NCI-H510A treated with DMSO at 0.1 percent for 48 hours (cell line): ENCODE results near the gene ALDH1L1.
A peak's percentile ranks its signal among the peaks of the same experiment; 100 is the strongest.

Experiments used
- DNase-seq: peaks from one replicate; lab custom pipeline; 2025; lab: John Stamatoyannopoulos, UW

The ALDH1L1 gene

DNA sequence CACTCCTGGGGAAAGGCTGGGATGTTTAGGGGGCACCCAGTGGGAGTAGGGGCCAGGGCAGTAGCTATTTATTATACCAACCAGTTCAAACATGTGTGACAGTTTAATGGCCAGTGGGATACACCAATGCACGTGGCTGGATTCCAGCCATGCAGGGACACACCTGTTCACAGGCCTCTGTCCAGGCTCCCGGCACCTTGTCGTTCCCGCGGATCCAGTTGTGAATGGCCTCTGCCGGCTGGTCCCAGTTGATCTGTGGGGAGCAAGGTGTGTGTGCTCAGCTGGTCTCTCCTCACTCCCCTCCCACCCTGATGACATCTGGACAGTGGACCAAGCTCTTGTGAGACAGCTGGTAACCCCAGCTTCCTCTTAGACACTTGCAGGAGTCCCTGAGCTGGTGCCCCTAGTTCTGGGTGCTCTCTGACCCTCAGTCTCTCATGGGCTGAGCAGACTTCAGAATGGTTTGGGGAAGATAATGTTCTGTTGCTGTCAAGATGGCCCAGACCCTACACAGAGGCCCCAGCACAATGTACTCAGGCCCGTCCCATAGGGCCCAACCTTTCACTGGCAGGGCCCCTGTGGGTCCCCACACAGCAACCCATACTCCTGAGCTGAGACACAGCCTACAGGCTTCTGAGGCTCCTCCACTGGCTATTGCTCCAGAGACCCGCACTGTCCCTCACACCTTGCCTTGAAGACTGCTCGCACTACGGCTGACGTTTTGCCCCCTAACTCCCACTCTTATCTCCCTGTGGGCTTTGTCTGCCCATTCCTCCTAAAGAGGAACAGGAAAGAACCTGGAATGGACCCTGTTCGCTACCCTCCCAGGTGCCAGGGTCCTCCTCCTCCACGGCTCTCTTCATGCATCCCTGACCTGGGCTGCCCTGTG, 25.8 kb downstream of the ALDH1L1 start:
- no peak for DNase-seq

DNA sequence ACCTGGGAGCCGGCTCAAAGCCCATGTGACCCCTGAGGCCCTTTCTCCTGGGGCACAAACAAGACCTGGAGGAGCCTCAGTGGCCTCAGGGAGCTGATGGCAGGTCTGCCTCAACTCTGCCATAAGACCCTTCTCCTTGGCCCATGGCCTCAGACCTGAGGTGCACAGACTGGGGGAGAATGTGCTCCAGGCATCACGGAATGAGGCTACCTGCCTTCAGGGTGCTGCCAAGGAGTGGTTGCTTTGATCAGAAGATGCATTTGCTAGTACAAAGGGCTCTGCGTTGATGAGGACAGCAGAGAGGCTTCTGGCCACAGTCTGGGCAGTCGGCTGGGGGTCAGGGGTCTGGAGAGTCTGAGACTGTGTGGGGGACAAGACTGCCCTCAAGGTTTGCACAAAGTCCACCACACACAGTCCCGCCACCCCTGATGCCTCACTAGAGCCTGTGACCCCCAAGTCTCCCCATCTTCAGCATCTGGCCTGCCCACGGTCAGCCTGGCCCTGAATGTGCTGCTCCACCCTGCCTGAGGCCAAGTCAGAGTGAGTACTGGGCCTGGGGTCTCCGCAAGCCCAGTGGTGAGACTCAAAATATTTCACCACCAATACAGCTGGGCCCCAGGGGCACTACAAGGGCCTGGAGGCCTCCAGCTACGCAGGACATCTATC, 26.6 kb downstream of the ALDH1L1 start:
- no peak for DNase-seq

DNA sequence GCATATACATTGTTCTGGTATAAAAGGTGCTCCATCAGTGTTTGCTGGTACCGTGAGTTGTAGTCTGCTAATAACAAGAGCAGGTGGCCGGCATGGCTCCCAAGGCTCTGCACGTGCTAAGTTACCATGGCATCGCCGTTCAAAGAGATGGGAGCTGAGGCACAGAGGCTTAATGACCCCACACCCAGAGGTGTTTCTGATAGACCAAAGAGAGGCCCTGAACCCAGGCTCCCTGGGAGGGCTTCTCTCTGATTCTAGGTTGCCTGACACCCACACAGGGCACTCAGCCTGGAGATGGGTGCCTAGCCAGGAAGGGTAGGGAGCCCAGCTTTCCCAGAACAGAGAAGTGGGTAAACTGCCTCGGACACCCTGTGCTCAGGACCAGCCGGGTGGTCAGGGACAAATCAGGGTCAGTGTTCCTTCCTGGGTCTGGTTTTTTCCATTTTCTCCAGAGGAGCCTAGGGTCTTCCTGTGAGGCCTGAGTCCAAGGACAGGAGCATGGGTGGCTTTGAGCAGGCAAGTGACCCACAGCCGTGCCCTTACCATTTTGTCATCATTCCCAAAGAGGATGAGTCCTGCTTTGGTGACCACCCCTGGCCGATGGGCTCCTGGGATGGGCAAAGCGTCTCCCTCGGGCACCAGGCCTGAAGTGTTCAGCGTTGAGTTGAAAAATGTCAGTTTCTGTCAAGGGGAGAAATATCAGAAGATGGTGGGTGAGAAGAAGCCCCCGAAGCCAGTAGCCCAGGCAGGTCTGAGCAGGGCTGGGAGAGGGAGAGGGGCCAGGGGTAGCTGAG, 27.3 kb downstream of the ALDH1L1 start:
- no peak for DNase-seq

DNA sequence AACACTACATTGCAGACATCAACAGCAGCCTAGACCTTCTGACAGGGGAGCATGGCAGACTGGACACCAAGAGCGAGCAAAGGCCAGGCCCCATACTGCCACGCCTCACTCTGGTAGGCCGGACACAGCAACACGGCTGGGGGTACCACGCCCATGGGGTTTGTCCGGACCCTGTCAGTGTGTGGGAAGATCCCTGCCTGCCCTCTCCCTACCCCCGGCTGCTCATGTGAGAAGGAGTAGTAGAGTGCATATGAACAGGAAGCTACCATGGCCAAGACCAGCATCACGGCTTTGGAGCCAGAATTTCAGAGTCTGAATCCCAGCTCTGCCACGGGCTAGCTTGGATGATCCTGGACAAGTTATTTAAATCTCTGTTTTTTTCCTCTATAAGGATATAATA, 27.9 kb downstream of the ALDH1L1 start:
- DNase-seq, result no peak

DNA sequence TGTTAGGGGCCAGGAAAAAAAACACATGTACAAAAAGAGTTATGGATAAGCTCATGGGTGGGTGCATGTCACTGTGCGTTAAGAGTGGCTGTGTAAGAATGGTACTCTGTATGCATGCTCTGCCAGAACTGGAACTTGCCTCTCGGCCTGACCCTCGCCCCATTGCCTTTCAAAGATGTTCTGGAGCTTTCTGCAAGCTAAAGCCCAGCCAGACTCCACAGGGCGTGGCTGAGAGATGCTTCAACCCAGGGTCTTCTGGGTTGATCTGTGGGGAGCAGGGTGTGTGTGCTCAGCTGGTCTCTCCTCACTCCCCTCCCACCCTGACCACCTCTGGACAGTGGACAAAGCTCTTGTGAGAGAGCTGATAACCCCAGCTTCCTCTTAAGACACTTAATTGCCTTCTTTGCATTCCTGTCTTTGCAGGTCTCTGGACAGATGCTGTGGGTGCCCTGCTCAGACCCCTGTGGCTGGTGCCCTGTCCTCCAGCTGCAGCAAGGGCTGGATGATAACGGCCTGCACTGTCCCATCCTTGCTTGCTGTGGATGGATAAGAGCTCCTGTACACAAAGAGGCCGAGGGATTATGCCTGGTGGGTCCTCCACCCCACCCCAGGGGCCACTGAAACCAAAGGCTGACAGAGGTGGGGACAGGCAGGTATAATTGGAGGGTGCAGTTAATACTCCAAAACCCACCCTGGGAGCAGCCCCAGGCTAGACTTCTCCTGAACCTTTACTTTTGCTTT, 28.7 kb downstream of the ALDH1L1 start:
- DNase-seq, result no peak

DNA sequence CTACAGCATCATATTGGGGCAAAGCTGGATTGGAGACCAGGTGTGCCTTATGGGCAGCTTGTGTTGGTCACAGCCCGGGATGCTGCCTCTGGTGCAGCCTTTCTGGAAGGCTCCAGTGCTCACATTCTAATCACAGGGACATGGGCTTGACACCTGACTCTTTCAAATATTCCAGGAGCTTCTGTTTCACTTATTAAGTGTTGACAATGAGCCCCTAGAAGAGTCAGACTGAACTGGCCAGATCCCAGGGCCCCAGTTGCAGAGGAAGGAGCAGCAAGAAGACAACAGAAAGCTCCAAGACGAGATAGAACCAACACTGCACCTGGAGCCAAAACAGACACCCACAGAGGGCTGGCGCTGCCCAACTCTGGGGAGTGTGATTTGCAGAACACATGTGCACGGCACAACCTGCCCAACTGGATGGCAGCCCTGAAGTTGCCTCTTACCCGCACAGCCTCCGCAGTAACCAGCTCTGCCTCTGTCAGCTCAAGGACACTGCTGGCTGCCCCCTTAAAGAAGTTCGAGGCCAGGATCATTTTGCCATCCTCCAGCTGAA, 30.3 kb downstream of the ALDH1L1 start:
- no peak for DNase-seq

DNA sequence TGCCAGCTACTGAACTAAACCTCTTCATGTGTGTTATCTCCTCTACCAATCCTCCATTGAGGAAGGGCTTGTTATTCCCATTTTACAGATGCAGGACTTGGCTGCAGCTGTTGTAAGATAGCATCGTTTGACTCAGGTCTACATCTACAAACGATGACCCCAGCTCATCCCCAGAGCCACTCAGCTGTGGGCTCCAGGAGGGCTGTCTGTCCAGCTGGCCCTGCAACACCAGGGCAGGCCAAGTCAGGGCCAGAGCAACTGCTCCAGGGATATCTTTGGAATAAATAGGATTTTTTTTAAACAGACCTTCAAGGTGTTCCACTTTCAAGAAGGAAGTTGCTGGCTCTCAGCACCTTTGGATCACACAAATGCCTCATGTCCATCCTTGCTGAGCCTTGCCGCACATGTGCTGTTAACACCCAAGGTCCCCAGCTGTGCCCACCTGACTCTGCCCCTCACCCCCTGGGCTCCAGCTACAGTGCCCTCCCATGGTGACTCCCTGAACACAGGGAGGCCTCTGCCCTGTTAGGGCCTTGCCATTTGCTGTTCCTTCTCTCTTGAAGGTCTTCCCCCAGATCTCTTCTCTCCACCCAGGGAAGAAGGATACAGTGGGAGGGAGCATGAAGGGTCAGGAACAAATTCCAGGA, 31.0 kb downstream of the ALDH1L1 start:
- no peak for DNase-seq

DNA sequence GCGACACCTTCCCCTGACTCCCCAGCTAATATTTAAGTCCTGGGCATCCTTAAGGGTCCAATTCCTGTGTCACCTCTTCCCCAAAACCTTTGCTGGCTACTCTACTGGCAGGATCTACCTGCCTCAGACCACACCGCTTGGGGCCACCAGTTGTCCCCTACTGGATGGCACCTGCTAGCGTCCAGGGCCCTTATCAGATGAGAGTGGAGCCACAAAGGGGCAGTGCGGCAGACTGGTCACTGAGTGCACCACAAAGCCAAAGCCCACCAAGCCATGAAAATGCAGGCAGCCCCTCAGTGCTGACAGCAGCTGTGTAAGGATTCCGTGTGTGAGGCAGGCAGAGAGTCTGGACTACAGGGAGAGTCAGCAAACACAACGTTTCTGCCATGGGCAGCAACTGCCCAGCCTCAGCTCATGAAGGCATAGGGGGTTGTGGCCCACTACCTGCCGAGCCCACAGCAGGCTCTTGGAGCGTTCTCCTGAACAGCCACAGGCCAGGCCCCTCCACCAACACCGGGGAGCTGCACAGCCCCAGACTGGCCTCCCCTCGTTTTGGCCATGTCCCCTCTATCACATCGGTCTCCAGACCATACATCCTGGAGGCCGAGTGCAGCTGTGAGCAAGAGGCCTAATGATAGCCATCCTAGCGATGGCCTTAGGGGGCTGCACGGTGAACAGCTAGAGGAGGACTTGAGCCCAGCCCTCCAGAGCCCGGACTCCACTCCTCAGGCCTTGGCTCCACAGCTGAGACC, 32.3 kb downstream of the ALDH1L1 start:
- DNase-seq, result no peak

DNA sequence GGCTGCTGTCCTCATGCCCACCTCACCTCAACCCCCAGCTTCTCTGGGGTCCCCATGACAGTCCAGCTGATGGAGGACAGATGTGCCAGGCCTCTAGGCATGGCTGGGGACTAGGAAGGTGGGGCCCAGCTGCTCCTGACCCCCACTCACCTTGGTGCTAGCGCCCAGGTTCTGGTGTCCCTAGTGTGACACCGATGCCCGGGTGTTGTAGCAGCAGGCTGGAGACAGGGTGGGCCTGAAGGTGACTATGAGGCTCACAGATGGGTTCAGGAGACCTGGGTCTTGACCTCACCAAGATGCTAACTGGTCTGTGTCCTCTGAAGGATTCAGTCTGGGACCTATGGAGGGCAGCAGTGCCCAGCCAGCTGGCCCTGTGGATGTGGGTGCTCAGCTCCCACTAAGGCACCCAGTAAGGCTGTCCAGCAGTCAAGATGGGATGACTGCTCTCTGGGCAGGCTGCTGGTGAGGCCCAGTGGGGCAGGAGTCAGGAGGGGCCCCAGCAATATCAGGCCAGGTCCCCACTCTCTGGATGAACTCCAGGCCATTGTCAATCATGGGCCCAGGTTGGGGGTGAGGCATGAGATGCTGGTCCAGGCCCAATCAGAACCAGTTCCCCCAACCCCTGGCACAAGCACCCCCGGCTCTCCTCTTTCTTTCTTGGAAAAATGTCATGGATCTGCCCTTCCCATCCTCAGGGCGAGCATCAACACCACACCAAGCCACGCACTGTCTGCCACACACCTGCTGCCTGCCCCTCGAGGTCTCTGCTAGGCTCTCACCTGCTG, 33.0 kb downstream of the ALDH1L1 start:
- no peak for DNase-seq

DNA sequence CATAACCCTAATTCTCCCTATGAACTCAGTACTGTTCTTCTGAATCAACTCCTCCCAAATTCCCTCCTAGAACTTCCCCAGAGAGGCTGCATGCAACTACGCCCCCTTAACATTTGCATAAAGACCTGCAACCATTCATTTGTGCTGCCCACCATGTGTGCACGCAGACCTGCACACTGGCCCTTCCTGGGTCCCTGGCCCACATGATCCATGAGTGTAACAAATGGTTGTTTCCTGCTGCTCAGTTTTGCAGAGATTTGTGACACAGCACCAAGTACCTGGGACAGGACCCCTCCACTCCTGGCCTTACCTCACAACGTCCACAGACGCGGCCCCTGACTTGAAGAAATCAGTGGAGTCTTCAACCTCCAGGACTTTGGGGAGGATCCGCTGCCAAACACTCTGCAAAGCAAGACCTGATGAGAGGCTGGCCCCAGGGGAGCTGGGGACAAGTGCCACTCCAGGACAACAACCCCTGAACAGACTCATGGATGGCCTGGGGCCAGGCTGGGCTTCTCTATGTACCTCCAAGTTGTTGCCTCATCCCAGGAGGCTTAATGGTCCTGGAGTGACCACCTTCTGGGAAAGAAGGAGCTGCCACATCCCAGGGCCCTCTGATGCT, 33.8 kb downstream of the ALDH1L1 start:
- DNase-seq, result no peak

DNA sequence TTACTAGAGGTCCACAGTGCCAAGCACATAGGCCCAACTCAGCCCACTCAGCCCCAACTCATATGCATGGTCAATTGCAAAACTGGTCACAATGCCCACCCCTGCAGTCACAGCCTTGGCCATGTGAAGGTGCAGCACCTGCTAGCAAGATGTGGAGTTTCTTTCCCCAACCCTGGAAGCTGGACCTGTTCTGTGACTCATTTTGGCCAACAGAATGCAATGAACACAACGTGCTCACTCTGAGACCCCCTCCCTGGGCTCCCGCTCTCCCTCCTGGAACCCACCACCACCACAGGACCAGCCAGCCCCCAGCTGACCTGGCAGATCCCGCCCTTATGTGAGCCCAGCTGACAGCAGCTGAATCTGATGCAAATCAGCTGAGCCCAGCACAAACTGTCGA, 34.4 kb downstream of the ALDH1L1 start:
- DNase-seq, result no peak

DNA sequence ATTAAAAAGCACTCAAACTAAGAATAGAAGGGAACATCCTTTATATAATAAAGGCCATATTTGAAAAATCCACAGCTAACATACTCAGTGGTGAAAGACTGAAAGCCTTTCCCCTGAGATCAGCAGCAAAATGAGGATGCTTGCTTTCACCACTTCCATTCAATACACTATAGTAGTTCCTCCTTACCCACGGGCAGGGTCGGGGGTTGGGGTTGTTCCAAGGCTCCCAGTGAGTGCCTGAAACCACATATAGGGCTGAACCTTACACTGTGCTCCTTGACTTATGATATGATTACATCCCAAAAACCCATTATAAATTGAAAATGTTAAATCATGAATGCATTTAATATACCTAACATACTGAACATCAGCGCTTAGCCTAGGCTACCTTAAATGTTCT, 37.7 kb downstream of the ALDH1L1 start:
- DNase-seq, result no peak

DNA sequence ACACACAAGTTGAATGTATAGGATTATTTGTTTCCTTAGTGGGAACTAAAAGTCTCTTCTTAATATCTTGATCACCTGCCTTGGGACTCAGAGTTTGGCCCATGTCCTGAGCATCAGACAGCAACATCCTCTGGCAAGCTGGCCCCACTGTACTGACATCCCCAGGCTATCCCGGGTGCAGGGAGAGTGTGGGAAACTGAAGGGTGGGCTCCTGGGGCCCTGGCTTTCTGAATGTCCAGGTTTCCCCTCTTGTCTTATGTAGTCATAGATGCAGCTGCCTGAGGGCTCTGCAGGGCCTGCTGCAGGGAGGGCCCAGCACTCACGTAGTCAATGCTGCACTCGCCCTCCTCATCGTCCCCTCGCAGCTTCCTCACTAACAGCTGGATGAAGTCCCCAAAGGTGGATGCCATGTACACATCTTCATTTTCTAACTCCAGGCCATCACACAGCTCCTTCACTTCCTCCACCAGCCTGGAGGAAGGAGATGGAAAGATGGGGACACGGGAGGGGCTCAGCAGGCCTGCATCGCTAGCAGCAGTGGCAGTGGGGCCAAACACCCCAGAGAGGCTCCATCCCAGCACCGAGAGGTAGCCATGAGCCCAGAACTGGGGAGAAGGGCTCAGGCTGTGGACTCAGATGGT, 42.8 kb downstream of the ALDH1L1 start:
- no peak for DNase-seq

DNA sequence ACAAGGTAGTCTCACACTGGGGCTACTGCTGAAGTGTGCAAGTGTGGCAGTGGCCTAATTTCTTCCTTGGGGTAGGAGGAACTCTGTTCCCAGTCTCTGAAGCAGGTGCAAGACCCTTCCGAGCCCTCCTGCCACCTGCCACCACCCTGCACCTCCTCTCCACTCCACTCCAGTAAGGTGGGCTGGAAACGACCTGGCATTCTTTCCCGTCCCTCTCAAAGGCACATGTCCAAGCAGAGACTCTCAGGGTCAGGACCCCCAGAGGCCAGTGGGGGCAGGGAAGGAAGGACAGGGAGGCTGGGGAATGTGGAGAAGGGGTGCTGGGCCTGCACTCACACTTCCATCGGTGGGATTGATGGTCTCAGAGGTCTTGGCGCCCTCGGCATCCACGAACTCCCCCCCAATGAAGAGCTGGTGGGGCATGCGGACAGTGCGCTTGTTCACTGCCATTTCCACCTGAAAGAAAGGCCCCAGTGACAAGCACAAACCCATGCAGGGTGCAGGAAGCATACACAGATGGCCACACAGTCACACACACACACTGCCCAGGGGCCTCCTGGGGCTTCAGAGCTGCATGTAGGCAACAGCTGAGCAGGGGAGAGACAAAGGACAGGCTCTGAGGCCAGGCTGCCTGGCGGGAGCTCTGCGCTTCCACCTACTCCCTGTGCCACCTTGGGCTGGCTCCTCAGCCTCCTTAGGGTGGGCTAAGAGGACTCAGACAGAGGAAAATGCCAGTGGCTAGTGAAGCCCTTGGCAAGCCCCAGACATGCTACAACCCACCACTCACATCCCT, 43.8 kb downstream of the ALDH1L1 start:
- no peak for DNase-seq

DNA sequence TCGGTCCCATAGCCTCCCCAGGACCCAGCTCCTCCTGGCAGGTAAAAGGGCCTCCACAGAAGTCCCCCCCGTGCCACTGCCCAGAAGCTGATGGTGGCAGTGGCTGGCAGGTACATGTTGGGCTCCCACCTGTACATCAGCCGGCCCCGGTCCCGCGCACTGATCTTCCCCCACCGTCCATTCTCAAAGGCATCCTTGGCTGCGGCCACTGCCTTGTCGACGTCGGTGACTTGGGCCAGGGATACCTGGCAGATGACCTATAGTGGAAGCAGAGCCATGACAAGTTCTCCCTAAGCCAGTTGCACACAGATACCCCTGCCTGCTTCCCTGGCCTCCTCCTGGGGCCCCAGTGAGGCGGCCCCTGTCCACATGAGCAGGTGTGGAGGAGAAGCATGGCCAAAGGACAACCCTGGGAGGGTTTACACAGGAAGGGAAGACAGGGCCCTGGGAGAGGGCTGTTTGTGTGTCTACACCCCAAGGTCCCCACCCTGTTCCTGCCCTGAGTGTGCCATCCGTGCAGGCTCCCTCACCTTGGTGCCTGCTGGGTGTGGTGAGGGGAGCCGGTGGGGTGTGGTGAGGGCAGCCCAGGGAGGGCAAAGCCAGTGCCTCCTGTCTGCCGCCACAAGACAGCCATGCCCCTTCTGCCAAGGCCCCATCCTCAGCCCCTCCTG, 44.8 kb downstream of the ALDH1L1 start:
- no peak for DNase-seq

DNA sequence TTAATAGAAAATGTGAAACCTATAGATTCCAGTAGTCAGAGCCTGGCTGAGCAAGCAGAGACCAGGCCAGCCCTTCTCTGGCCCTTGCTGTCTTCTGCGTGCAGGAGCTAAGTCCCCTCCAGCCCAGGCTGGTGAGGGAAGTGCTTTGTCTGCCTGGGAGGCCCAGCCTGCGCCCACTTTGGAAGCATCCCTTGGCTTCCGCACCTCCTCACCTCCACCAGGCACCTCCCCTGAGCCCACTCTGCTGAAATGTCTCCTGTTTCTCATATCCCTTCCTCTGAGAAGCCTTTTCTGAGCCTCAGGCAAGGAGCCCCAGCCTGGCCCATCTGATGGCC, 45.3 kb downstream of the ALDH1L1 start:
- no peak for DNase-seq

DNA sequence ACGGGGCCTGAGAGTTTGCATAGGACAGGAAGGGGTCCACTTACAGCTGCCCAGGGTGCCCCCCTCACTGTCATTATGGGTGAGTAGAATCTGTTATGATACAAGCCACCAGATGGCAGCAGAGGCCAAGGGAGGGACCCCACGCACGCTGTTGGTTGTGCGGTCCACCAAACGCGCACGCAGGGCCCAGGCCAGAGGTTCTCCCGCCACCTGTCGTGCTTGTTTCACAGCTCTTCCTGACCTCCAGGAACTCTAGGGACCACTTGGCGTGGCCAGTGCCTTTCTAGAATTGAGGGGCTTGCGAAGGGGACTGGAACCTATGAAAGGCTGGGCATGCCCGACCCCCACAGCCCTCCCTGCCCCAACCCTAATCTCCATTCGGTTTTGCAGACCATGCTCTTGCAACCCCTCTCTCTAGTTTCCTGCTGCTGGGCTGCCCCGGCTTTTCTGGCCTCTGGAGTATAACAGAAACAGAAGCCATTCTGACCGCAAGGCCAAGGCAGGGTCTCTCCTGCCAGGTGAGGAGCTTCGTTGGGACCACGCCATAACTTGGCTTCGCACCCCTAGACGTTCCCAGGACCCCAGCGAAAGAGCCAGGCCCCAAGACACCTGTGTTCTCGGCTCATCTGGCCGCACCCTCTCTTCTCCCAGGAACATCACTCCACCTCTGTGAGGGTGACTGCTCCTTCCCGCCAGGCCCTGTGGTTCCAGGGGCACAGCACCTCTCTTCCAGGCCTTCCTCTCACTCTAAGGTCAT, 46.0 kb downstream of the ALDH1L1 start:
- DNase-seq, result peak; percentile 33
